Measurements from ENCODE around the gene SURF6. TPM values are rescaled to one million over a fixed set of nuclear protein-coding genes. Genes with fewer than 3 reads are reported as not detected.
"Not testable (repeated sequence)": the region's sequence is repeated elsewhere in the genome, so short reads cannot be mapped to it uniquely, and the experiment has no call there.

Gene SURF6
- total RNA-seq, 1 donor from 2014 or later = 23.9 TPM

DNA sequence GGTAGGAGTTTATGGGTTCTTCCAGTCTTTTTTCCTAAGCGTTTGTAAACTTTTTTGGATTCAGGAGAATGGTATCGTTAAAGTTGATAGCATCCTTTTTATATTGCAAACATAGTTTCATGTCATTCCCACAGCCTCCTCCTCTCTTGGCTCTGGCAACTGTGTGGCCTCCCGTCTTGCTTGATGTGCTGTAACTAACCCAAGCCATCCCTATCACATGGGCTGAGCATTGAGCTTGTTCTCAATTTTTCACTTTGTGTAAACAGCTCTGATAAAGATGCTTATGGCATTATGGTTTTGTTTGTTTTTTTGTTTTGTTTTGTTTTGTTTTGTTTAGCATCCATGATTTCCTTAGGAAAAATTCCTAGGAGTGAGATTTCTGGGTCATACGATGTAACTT is 44.7 kb upstream of the SURF6 start:
- H3K9me3 Mint-ChIP-seq = no peaks in the 10 kb centered on the region
- no peaks in the 10 kb centered on the region for H3K36me3 Mint-ChIP-seq (ENCODE audit: low read depth)
- TF ChIP-seq, protein P1, sequence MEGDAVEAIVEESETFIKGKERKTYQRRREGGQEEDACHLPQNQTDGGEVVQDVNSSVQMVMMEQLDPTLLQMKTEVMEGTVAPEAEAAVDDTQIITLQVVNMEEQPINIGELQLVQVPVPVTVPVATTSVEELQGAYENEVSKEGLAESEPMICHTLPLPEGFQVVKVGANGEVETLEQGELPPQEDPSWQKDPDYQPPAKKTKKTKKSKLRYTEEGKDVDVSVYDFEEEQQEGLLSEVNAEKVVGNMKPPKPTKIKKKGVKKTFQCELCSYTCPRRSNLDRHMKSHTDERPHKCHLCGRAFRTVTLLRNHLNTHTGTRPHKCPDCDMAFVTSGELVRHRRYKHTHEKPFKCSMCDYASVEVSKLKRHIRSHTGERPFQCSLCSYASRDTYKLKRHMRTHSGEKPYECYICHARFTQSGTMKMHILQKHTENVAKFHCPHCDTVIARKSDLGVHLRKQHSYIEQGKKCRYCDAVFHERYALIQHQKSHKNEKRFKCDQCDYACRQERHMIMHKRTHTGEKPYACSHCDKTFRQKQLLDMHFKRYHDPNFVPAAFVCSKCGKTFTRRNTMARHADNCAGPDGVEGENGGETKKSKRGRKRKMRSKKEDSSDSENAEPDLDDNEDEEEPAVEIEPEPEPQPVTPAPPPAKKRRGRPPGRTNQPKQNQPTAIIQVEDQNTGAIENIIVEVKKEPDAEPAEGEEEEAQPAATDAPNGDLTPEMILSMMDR (conservative IDR thresholded peaks at IDR 0.05) = no peak
- H3K27ac Mint-ChIP-seq (ENCODE audit: unreplicated experiment) = no peak overlapping the region
- H3K27me3 Mint-ChIP-seq (ENCODE audit: low read depth) = no peaks in the 10 kb centered on the region
- H3K4me3 Mint-ChIP-seq = no peak overlapping the region
- H3K4me1 Mint-ChIP-seq = peaks cover 29% of the 10 kb centered on the region
- DNase-seq (ENCODE audit: low read depth, low spot score) = no peak

GRCh38 chr9:133379153-133380086 is 43.4 kb upstream of the SURF6 start:
- no peaks in the 10 kb centered on the region for H3K27me3 Mint-ChIP-seq (ENCODE audit: low read depth)

DNA sequence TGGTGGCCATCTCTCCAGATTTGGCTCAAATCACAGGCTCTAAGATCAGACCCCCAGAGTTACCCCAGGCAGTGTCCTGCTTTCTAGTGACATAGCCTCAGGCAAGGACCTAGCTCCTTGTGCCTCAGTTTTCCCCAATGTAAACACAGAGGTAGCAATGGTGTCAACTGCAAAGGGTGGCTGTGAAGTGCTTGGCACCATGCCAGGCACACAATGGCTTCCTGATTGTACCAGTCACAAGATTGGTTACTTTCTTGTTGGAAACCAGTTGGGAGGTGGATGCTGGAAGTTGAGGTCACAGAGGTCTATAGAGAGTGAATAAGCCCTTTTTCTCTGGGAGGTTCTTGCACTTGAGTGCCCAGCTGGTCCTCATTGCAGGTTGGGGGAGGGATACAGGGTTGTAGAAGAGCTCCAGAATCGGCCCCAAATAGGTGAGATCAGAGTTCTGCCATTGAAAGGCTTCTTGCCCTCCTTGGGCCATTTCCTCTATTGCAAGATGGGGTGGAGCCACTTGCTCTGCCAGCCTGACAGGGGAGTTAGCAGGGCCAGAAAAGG is 42.5 kb upstream of the SURF6 start:
- H3K27me3 Mint-ChIP-seq (ENCODE audit: low read depth) = no peaks in the 10 kb centered on the region
- TF ChIP-seq, protein P1 (conservative IDR thresholded peaks at IDR 0.05) = no peak
- H3K4me1 Mint-ChIP-seq = peaks cover 43% of the 10 kb centered on the region
- H3K36me3 Mint-ChIP-seq (ENCODE audit: low read depth) = no peaks in the 10 kb centered on the region
- no peak for DNase-seq (ENCODE audit: low read depth, low spot score)
- no peaks in the 10 kb centered on the region for H3K9me3 Mint-ChIP-seq
- peak overlapping the region; percentile 77 for H3K4me3 Mint-ChIP-seq
- H3K27ac Mint-ChIP-seq (ENCODE audit: unreplicated experiment) = no peak overlapping the region

More at GRCh38 chr9:133379153-133380086, 43.4 kb upstream of the SURF6 start:
- Mint-ChIP-seq H3K4me1 (peaks cover 37% of the 10 kb centered on the region), H3K9me3 (no peaks in the 10 kb centered on the region), H3K27ac (ENCODE audit: unreplicated experiment) (no peak overlapping the region), H3K36me3 (ENCODE audit: low read depth) (no peaks in the 10 kb centered on the region), H3K4me3 (peak overlapping the region; percentile 13)
- no peak for DNase-seq (ENCODE audit: low read depth, low spot score)
- TF ChIP-seq, protein P1 (conservative IDR thresholded peaks at IDR 0.05) = no peak

DNA sequence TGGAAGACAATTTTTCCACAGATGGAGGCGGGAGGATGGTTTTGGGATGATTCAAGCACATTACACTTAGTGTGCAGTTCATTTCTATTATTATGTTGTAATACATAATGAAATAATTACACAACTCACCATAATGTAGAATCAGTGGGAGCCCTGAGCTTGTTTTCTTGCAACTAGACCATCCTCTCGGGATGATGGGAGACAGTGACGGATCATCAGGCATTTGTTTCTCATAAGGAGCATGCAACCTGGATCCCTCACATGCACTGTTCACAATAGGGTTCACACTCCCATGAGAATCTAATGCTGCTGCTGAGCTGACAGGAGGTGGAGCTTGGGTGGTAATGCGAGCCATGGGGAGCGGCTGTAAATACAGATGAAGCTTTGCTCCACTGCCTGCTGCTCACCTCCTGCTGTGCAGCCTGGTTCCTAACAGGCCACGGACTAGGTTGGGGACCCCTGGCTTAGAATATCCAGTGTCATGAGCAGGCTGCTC is 41.8 kb upstream of the SURF6 start:
- Mint-ChIP-seq H3K9me3 (no peaks in the 10 kb centered on the region), H3K4me3 (peak overlapping the region; percentile 77), H3K27ac (ENCODE audit: unreplicated experiment) (peak overlapping the region; percentile 12), H3K27me3 (ENCODE audit: low read depth) (no peaks in the 10 kb centered on the region), H3K4me1 (peaks cover 43% of the 10 kb centered on the region), H3K36me3 (ENCODE audit: low read depth) (no peaks in the 10 kb centered on the region)
- DNase-seq (ENCODE audit: low read depth, low spot score) = no peak
- TF ChIP-seq, protein P1 (conservative IDR thresholded peaks at IDR 0.05) = no peak

- peak overlapping the region; percentile 77 for H3K4me3 Mint-ChIP-seq
- peaks cover 43% of the 10 kb centered on the region for H3K4me1 Mint-ChIP-seq
- H3K36me3 Mint-ChIP-seq (ENCODE audit: low read depth) = not testable (repeated sequence)
Measured at GRCh38 chr9:133377280-133377679, 41.3 kb upstream of the SURF6 start.

More at GRCh38 chr9:133377280-133377679, 41.3 kb upstream of the SURF6 start:
- H3K27me3 Mint-ChIP-seq (ENCODE audit: low read depth); H3K9me3 Mint-ChIP-seq; DNase-seq (ENCODE audit: low read depth, low spot score); H3K27ac Mint-ChIP-seq (ENCODE audit: unreplicated experiment): not testable (repeated sequence)
